Left cardiac atrium (tissue), 4 donors: ENCODE data around the gene CCDC71L. TPM values are rescaled to one million over a fixed set of nuclear protein-coding genes. Genes with fewer than 3 reads are reported as not detected.

Experiments
- ATAC-seq, 2 donors: fragments of 200-7000 bp; cut with Tn5 transposase; one replicate each; pipeline ENCODE4 v1.9.1; 2020; ENCODE audit warnings: mild to moderate bottlenecking in 2 of 2, moderate library complexity in 2 of 2
- DNase-seq: peaks from one replicate; pipeline ENCODE4 v3.0.0-alpha.2; 2020
- intact Hi-C, 2 donors: fragments of 100-400 bp; cut with DNase I; formaldehyde crosslinking; loops; one replicate each; pipeline versions ENCODE4 v1.14.1 to v1.15.1; 2022 to 2023
- total RNA-seq, 2 donors: library from RNA; stranded (reverse); fragmentation: NEBNext Ultra II Directional; extraction: Animal tissue kit (Norgen Biotek cat#: 25700); gene quantifications; one replicate each; pipeline ENCODE4 v1.2.1, GENCODE V29; 2021
- donor health status: DM: no; HTN: yes; CAD: no.
- donor health status: DM: no; HTN: yes; CAD: no; lungs with severe emphysema.
- donor health status: DM: yes; HTN: yes; CAD: no.
- donor health status: Dilated cardiomyopathy.

CCDC71L gene
- total RNA-seq, 2 donors from 2014 or later, result 11.0 to 21.5 TPM

GRCh38 chr7:106612432-106612831, 48.5 kb downstream of the CCDC71L start:
- ATAC-seq (no peak), DNase-seq (no peak)
- intact Hi-C loops, result no loop called here

- ATAC-seq (no peak), DNase-seq (no peak)
- intact Hi-C loops, result no loop called here
Observed at GRCh38 chr7:106611911-106612310, 49.0 kb downstream of the CCDC71L start.

GRCh38 chr7:106610996-106611886, 49.7 kb downstream of the CCDC71L start:
- no peak for DNase-seq
- intact Hi-C loops, result no loop called here
- ATAC-seq, result peak in 1 of 2 donors; percentile 27

DNA sequence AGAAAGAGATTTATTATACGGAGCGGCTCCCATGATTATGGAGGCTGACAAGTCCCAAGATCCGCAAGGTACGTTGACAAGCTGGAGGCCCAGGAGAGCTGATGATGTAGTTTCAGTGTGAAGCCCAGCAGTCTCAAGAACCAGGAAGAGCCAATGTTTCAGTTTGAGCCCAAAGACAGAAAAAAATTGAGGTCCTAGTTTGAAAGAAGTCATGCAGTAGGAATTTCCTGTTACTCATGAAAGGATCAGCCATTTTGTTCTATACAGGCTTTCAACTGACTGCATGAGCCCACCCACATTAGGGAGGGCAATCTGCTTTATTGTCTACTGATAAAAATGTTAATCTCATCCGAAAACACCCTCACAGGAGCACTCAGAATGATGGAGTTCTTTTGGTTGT, 51.5 kb downstream of the CCDC71L start:
- intact Hi-C loops, result no loop called here
- ATAC-seq, result no peak

DNA sequence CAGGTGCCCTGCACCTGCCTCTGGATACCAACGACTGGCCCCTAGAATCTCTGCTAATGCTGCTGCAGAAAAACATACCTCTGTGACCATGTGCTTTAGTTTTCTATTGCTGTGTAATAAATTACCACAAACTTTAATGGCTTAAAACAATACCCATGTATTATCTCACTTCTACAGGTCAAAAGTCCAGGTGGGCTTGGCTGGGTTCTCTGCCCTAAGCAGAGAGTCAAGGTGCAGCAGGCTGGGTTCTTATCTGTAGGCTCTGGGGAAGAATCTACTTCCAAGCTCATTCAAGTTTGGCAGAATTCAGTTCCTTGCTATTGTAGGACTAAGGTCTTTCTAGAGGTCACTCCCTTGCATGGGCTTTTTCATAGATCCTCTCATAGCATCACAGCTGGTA, 52.3 kb downstream of the CCDC71L start:
- no peak for DNase-seq
- no peak for ATAC-seq
- intact Hi-C loops, result no loop called here

More for the DNA sequence above, 51.5 kb downstream of the CCDC71L start:
- DNase-seq, result no peak

Other genes starting within 250 kb of the CCDC71L start
- 1 to 10 TPM; 2.4 to 3.0 TPM for gene PIK3CG, start 204.1 kb upstream of the CCDC71L start, total RNA-seq